ENCODE results near the gene C10orf143.

The C10orf143 gene

GRCh38 chr10:130140425-130140824 is 29.8 kb upstream of the C10orf143 start:
- TF ChIP-seq, protein P1, sequence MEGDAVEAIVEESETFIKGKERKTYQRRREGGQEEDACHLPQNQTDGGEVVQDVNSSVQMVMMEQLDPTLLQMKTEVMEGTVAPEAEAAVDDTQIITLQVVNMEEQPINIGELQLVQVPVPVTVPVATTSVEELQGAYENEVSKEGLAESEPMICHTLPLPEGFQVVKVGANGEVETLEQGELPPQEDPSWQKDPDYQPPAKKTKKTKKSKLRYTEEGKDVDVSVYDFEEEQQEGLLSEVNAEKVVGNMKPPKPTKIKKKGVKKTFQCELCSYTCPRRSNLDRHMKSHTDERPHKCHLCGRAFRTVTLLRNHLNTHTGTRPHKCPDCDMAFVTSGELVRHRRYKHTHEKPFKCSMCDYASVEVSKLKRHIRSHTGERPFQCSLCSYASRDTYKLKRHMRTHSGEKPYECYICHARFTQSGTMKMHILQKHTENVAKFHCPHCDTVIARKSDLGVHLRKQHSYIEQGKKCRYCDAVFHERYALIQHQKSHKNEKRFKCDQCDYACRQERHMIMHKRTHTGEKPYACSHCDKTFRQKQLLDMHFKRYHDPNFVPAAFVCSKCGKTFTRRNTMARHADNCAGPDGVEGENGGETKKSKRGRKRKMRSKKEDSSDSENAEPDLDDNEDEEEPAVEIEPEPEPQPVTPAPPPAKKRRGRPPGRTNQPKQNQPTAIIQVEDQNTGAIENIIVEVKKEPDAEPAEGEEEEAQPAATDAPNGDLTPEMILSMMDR (conservative IDR thresholded peaks at IDR 0.05; ENCODE audit: control insufficient read depth, insufficient read depth, low read depth, low read length), result no peak
- H3K4me3 ChIP-seq (ENCODE audit: control insufficient read depth, low read depth, low read length), result no peak overlapping the region
- no peak for DNase-seq (ENCODE audit: low read depth)

DNA sequence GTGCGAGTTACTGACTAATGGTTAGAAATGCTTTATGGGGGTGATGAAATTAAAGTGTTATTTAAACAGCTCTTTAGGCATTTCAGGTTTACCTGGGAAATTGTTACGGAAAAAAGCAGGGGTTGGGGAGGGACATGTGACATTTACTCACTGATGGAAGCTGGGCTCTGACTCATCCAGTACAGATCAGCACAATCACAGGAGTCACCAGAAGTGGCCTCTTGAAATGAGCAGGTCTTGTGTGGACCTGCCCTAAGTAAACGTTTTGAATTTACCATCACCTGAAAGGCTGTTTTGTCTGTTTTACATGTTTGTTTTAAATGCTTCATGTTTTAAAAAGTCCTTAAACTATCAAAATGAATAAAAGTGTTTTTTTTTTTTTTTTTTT is 27.8 kb upstream of the C10orf143 start:
- H3K4me3 ChIP-seq (ENCODE audit: control insufficient read depth, low read depth, low read length), result no peak overlapping the region
- DNase-seq (ENCODE audit: low read depth), result peak; percentile 76
- TF ChIP-seq, protein P1 (conservative IDR thresholded peaks at IDR 0.05; ENCODE audit: control insufficient read depth, insufficient read depth, low read depth, low read length), result no peak

GRCh38 chr10:130137659-130138478 is 27.2 kb upstream of the C10orf143 start:
- DNase-seq (ENCODE audit: low read depth), result no peak
- TF ChIP-seq, protein P1 (conservative IDR thresholded peaks at IDR 0.05; ENCODE audit: control insufficient read depth, insufficient read depth, low read depth, low read length), result no peak
- peak overlapping the region; percentile 73 for H3K4me3 ChIP-seq (ENCODE audit: control insufficient read depth, low read depth, low read length)

DNA sequence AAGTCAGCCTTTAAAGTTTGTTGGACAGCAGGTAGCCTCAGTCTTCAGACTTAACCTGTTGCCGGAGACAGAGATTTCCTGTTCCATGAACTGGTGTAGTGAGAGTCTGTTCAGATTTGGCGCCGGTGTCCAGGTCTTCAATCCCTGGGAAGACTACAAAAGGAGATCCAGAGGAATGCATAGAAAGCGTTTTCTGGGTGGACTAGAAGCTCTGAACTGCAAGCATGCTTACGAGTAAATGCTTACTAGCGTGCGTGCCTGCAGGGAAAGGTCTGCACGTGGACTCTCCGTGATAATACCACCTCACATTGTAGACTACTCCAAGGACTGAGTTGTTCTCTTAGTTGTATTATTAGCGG is 26.4 kb upstream of the C10orf143 start:
- H3K4me3 ChIP-seq (ENCODE audit: control insufficient read depth, low read depth, low read length), result peak overlapping the region; percentile 73
- DNase-seq (ENCODE audit: low read depth), result peak; percentile 22
- TF ChIP-seq, protein P1 (conservative IDR thresholded peaks at IDR 0.05; ENCODE audit: control insufficient read depth, insufficient read depth, low read depth, low read length), result no peak

GRCh38 chr10:130136226-130137089 is 25.8 kb upstream of the C10orf143 start, which contains the start of gene GLRX3:
GLRX3 (plus strand) TSS chr10:130136391; CDS start chr10:130136421, 30 bp downstream.
- peak within 1 kb of the TSS; percentile 73 for H3K4me3 ChIP-seq (ENCODE audit: control insufficient read depth, low read depth, low read length)
- DNase-seq (ENCODE audit: low read depth), result peak; percentile 64
- TF ChIP-seq, protein P1 (conservative IDR thresholded peaks at IDR 0.05; ENCODE audit: control insufficient read depth, insufficient read depth, low read depth, low read length), result no peak

DNA sequence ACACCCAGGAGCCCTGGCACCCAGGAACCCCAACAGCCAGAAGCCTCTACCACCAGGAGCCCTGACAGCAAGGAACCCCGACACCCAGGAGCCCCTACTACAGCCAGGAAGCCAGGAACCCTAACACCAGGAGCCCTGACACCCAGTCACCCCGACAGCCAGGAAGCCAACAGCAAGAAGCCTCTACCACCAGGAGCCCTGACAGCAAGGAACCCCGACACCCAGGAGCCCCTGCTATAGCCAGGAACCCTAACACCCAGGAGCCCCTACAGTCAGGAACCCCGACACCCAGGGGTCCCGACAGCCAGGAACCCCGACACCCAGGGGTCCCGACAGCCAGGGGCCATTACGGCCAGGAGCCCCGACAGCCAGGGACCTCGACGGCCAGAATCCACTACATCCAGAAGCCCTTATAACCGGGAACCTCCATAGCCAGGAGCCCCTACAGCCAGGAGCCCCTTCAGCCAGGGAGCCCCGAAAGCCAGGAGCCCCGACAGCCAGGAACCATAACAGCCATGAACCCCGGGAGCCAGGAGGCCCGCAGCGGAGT is 25.1 kb upstream of the C10orf143 start:
- H3K4me3 ChIP-seq (ENCODE audit: control insufficient read depth, low read depth, low read length), result peak overlapping the region; percentile 73
- no peak for DNase-seq (ENCODE audit: low read depth)
- TF ChIP-seq, protein P1 (conservative IDR thresholded peaks at IDR 0.05; ENCODE audit: control insufficient read depth, insufficient read depth, low read depth, low read length), result no peak
